Panc1 (cell line): ENCODE results near the gene MADD. TPM values are rescaled to one million over a fixed set of nuclear protein-coding genes. Genes with fewer than 3 reads are reported as not detected.

Experiments used
- ATAC-seq: fragments of 200-7000 bp; cut with Tn5 transposase; 2 replicates; pipeline ENCODE4 v1.9.1; 2020; ENCODE audit warnings: mild to moderate bottlenecking, moderate library complexity
- BruUV-seq: library from RNA; stranded (reverse); fragments of 400-500 nt; replicated peaks from 2 replicates; lab custom pipeline; 2021; lab: Mats Ljungman, UMichigan
- CTCF ChIA-PET: fragments of 300-600 bp; sonication (Branson Sonifier 250); formaldehyde crosslinking; loops from one replicate; lab custom pipeline; 2022; ENCODE audit warnings: antibody characterized with exemption; lab: Charles Lee
- POLR2A ChIA-PET: fragments of 300-600 bp; sonication (Branson Sonifier 250); formaldehyde crosslinking; loops from one replicate; lab custom pipeline; 2022; ENCODE audit warnings: antibody characterized with exemption; lab: Charles Lee
- DNase-seq: peaks from one replicate; pipeline ENCODE4 v3.0.0-alpha.2; 2010; ENCODE audit warnings: low read depth, low spot score
- H3K27ac ChIP-seq: 2 replicates; pipeline ENCODE4 v1.5.1; 2011; ENCODE audit warnings: mild to moderate bottlenecking, low read length, inconsistent platforms
- H3K27me3 ChIP-seq: fragments of 200-500 bp; sonication (Bioruptor generic); 2 replicates; pipeline ENCODE4 v1.6.0; 2014; ENCODE audit warnings: low read length, inconsistent platforms; ENCODE audit not compliant: control insufficient read depth, insufficient read depth
- H3K36me3 ChIP-seq: fragments of 200-500 bp; sonication (Bioruptor generic); 2 replicates; pipeline ENCODE4 v1.5.1; 2014; ENCODE audit warnings: inconsistent platforms, mild to moderate bottlenecking, low read length, moderate library complexity; ENCODE audit not compliant: control insufficient read depth, insufficient read depth
- H3K4me1 ChIP-seq: 2 replicates; pipeline ENCODE4 v1.5.1; 2011; ENCODE audit warnings: inconsistent platforms, mild to moderate bottlenecking, low read length, moderate library complexity; ENCODE audit not compliant: control insufficient read depth, insufficient read depth
- H3K4me3 ChIP-seq, 2 experiments: 2 replicates each; pipeline ENCODE4 v1.5.1; 2011 to 2012; ENCODE audit warnings: low read depth in 2 of 2, low read length in 2 of 2, mild to moderate bottlenecking in 2 of 2, inconsistent platforms in 1 of 2, moderate library complexity in 1 of 2
- H3K9me3 ChIP-seq: fragments of 200-500 bp; sonication (Bioruptor generic); 2 replicates; pipeline ENCODE4 v1.5.1; 2014; ENCODE audit warnings: low read depth, mild to moderate bottlenecking, inconsistent platforms, low read length, moderate library complexity; ENCODE audit not compliant: control insufficient read depth, insufficient read depth
- POLR2AphosphoS5 ChIP-seq: IDR thresholded peaks from 2 replicates; pipeline ENCODE4 v1.6.1; 2012; ENCODE audit warnings: mild to moderate bottlenecking, low read depth, low read length, moderate library complexity
- REST ChIP-seq, 2 experiments: IDR thresholded peaks; 2 replicates each; pipeline ENCODE4 v1.6.1; 2011 to 2012; ENCODE audit warnings: low read depth in 2 of 2, control low read depth in 1 of 2, low read length in 1 of 2, mild to moderate bottlenecking in 1 of 2, moderate library complexity in 1 of 2; ENCODE audit not compliant: insufficient read depth in 1 of 2
- SIN3A ChIP-seq: IDR thresholded peaks from 2 replicates; pipeline ENCODE4 v1.6.1; 2012; ENCODE audit warnings: low read depth, mild to moderate bottlenecking, low read length, moderate library complexity, borderline replicate concordance; ENCODE audit not compliant: insufficient read depth
- TCF7L2 ChIP-seq: IDR thresholded peaks from 2 replicates; pipeline ENCODE4 v1.6.1; 2011; ENCODE audit warnings: mild to moderate bottlenecking, low read depth, low read length, inconsistent platforms
- in situ Hi-C: cut with HindIII; loops from 2 replicates; pipeline ENCODE4 v1.10.0; 2016; ENCODE audit warnings: low sequenced_read_pairs, low pct_unique_long_range_greater_than_20kb
- intact Hi-C: fragments of 100-400 bp; cut with micrococcal nuclease; formaldehyde crosslinking; loops from one replicate; pipeline ENCODE4 v1.10.0; 2022; ENCODE audit not compliant: unreplicated experiment
- total RNA-seq: library from RNA; stranded (reverse); gene quantifications from one replicate; pipeline ENCODE4 v1.2.1, GENCODE V29; 2021; ENCODE audit not compliant: unreplicated experiment
- TF ChIP-seq, protein P1 (sequence below): fragments of 450-650 bp; IDR thresholded peaks from 2 replicates; pipeline ENCODE4 v1.5.1; 2017; ENCODE audit warnings: mild to moderate bottlenecking

The MADD gene
- total RNA-seq, 1 experiment from 2014 or later = 51.1 TPM

GRCh38 chr11:47357985-47358730 lies 88.2 kb downstream of the MADD start:
- no peaks in the 10 kb centered on the region for H3K36me3 ChIP-seq
- no peak overlapping the region for H3K4me3 ChIP-seq
- no peaks in the 10 kb centered on the region for H3K9me3 ChIP-seq
- in situ Hi-C loops = no loop called here
- intact Hi-C loops = loop anchor here (10.0 kb wide), 2 partner anchors 103 to 183 kb away; partner anchors contain the start of genes ARFGAP2 and NR1H3
- no peak for ATAC-seq
- no peak for DNase-seq
- no peaks in the 10 kb centered on the region for H3K27me3 ChIP-seq
- H3K4me1 ChIP-seq = no peaks in the 10 kb centered on the region
- TF ChIP-seq REST (IDR thresholded peaks at IDR 0.05; ENCODE audit: insufficient read depth in 1 of 2, low read depth in 2 of 2, low read length in 1 of 2) (no peak), TCF7L2 (no peak), POLR2AphosphoS5 (no peak)
- TF ChIP-seq, protein P1, sequence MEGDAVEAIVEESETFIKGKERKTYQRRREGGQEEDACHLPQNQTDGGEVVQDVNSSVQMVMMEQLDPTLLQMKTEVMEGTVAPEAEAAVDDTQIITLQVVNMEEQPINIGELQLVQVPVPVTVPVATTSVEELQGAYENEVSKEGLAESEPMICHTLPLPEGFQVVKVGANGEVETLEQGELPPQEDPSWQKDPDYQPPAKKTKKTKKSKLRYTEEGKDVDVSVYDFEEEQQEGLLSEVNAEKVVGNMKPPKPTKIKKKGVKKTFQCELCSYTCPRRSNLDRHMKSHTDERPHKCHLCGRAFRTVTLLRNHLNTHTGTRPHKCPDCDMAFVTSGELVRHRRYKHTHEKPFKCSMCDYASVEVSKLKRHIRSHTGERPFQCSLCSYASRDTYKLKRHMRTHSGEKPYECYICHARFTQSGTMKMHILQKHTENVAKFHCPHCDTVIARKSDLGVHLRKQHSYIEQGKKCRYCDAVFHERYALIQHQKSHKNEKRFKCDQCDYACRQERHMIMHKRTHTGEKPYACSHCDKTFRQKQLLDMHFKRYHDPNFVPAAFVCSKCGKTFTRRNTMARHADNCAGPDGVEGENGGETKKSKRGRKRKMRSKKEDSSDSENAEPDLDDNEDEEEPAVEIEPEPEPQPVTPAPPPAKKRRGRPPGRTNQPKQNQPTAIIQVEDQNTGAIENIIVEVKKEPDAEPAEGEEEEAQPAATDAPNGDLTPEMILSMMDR = no peak
- POLR2A ChIA-PET = no interaction called here
- CTCF ChIA-PET = no interaction called here
- no TSS peak for BruUV-seq
- no peak overlapping the region for H3K27ac ChIP-seq

GRCh38 chr11:47358731-47359051 lies 88.8 kb downstream of the MADD start:
- Histone ChIP-seq H3K27me3 (no peaks in the 10 kb centered on the region), H3K4me3 (no peak overlapping the region), H3K9me3 (no peaks in the 10 kb centered on the region), H3K27ac (no peak overlapping the region), H3K36me3 (no peaks in the 10 kb centered on the region), H3K4me1 (no peaks in the 10 kb centered on the region)
- ATAC-seq (no peak), DNase-seq (no peak)
- in situ Hi-C loops (no loop called here), intact Hi-C loops (loop anchor here (10.0 kb wide), 2 partner anchors 104 to 184 kb away; partner anchors contain the start of genes ARFGAP2 and NR1H3)
- BruUV-seq = no TSS peak
- CTCF ChIA-PET = no interaction called here
- POLR2A ChIA-PET = no interaction called here
- TF ChIP-seq SIN3A (no peak), REST (IDR thresholded peaks at IDR 0.05; ENCODE audit: insufficient read depth in 1 of 2, low read depth in 2 of 2, low read length in 1 of 2) (no peak), POLR2AphosphoS5 (no peak), TCF7L2 (no peak)
- TF ChIP-seq, protein P1 = no peak
